H1 (cell line): Measurements from ENCODE around the gene RALY. TPM values are rescaled to one million over a fixed set of nuclear protein-coding genes. Genes with fewer than 3 reads are reported as not detected.

Experiments
- ATF2 ChIP-seq: IDR thresholded peaks from 2 replicates; pipeline ENCODE4 v1.6.1; 2012; ENCODE audit warnings: low read length, inconsistent platforms
- CHD7 ChIP-seq: fragments of 300-600 bp; sonication (generic); IDR thresholded peaks from 2 replicates; pipeline ENCODE4 v1.7.1; 2012; ENCODE audit warnings: low read length, moderate library complexity, mild to moderate bottlenecking, inconsistent platforms; ENCODE audit not compliant: insufficient replicate concordance
- CTBP2 ChIP-seq: IDR thresholded peaks from 2 replicates; pipeline ENCODE4 v1.7.0; 2011; ENCODE audit warnings: borderline replicate concordance, mild to moderate bottlenecking, moderate library complexity, mixed read lengths, low read length; ENCODE audit not compliant: insufficient read depth, insufficient read length
- E2F6 ChIP-seq: IDR thresholded peaks from 2 replicates; pipeline ENCODE4 v1.6.1; 2012; ENCODE audit warnings: inconsistent platforms
- NRF1 ChIP-seq: IDR thresholded peaks from 2 replicates; pipeline ENCODE4 v1.6.1; 2011; ENCODE audit warnings: mild to moderate bottlenecking, low read depth, low read length, improper control_type of control experiment
- SAP30 ChIP-seq: fragments of 300-600 bp; sonication (generic); IDR thresholded peaks from 2 replicates; pipeline ENCODE4 v1.7.1; 2012; ENCODE audit warnings: low read length, moderate library complexity, mild to moderate bottlenecking, inconsistent platforms; ENCODE audit not compliant: insufficient read depth, insufficient replicate concordance
- USF2 ChIP-seq: IDR thresholded peaks from 2 replicates; pipeline ENCODE4 v1.6.1; 2011; ENCODE audit warnings: low read length, improper control_type of control experiment
- polyA plus RNA-seq, 7 experiments: library from polyadenylated mRNA; depleted of rRNA in 3 of 7; stranded (reverse) in 5 of 7; unstranded in 2 of 7; fragments of >200 nt in 5 of 7; fragments of 200-250 nt in 2 of 7; gene quantifications; 1 replicate in 5 of 7; 2 replicates in 1 of 7; 4 replicates in 1 of 7; pipeline versions ENCODE4 v1.2.1 to v1.2.3, GENCODE V29; 2011 to 2013; ENCODE audit warnings: missing spikeins in 2 of 7, mixed read lengths in 2 of 7
- total RNA-seq: library from RNA; stranded (reverse); fragmentation: NEBNext Ultra II Directional; extraction: Animal tissue kit (Norgen Biotek cat#: 25700); gene quantifications from 2 replicates; pipeline ENCODE4 v1.2.1, GENCODE V29; 2021

Gene RALY
- total and polyA plus RNA-seq, 2 of the 8 experiments (the other 6 are each of a cell fraction or from before 2014, with no cell fraction given) = 133 to 148 TPM

GRCh38 chr20:34131491-34131890 is 137.8 kb downstream of the RALY start (continued):
- no peak for TF ChIP-seq SAP30
- TF ChIP-seq ATF2 = no peak
- TF ChIP-seq NRF1 = no peak
- TF ChIP-seq CHD7 = no peak
- no peak for TF ChIP-seq CTBP2
- no peak for TF ChIP-seq USF2
- no peak for TF ChIP-seq E2F6
